ENCODE data around the gene ERC2. TPM values are rescaled to one million over a fixed set of nuclear protein-coding genes. Genes with fewer than 3 reads are reported as not detected.

Gene ERC2
- total and polyA plus RNA-seq, 2 of the 13 experiments (the other 11 are each of a cell fraction or from before 2014, with no cell fraction given): 0.16 to 0.22 TPM

- TF ChIP-seq ZGPAT (CRISPR knock-in tag; IDR thresholded peaks at IDR 0.05): no peak
- no peak for TF ChIP-seq AFF4 (CRISPR knock-in tag; IDR thresholded peaks at IDR 0.05)
- TF ChIP-seq NFE2 (CRISPR knock-in tag; IDR thresholded peaks at IDR 0.05): no peak
- TF ChIP-seq ZBTB39 (CRISPR knock-in tag; IDR thresholded peaks at IDR 0.05): no peak
- TF ChIP-seq ZNF337 (CRISPR knock-in tag; IDR thresholded peaks at IDR 0.05; ENCODE audit: borderline replicate concordance, low read depth): no peak
- TF ChIP-seq FOXK1 (CRISPR knock-in tag; IDR thresholded peaks at IDR 0.05; ENCODE audit: borderline replicate concordance, low read depth): no peak
- TF ChIP-seq ZNF841 (CRISPR knock-in tag; IDR thresholded peaks at IDR 0.05; ENCODE audit: borderline replicate concordance): no peak
- TF ChIP-seq NR2F1 (CRISPR knock-in tag; IDR thresholded peaks at IDR 0.05): no peak
- TF ChIP-seq ZSCAN9 (CRISPR knock-in tag; IDR thresholded peaks at IDR 0.05; ENCODE audit: borderline replicate concordance): no peak
- TF ChIP-seq MAZ (IDR thresholded peaks at IDR 0.05; ENCODE audit: borderline replicate concordance, low read depth, low read length): no peak
- TF ChIP-seq MAZ (CRISPR knock-in tag; IDR thresholded peaks at IDR 0.05; ENCODE audit: low read depth): no peak
- TF ChIP-seq ZBTB7B (CRISPR knock-in tag; IDR thresholded peaks at IDR 0.05): no peak
- no peak for TF ChIP-seq DNMT3B (CRISPR knock-in tag; conservative IDR thresholded peaks at IDR 0.05)
- TF ChIP-seq TEF (CRISPR knock-in tag; IDR thresholded peaks at IDR 0.05): no peak
Observed at GRCh38 chr3:55616803-55617202, 851.5 kb downstream of the ERC2 start (continued).
